Stomach (tissue), 4 donors: Measurements from ENCODE around the gene ARHGAP26.

ENCODE experiments used
- CTCF ChIP-seq, 7 experiments: fragments of 450-650 bp in 4 of 7; fragments of 200-600 bp in 3 of 7; sonication (generic) in 3 of 7; IDR thresholded peaks; one replicate each; pipeline ENCODE4 v1.5.1; 2016 to 2019; ENCODE audit warnings: antibody characterized with exemption in 7 of 7, control low read depth in 2 of 7, mild to moderate bottlenecking in 1 of 7
- POLR2A ChIP-seq, 4 donors: fragments of 450-650 bp; IDR thresholded peaks; one replicate each; pipeline ENCODE4 v1.6.1; 2016; ENCODE audit warnings: antibody characterized with exemption in 4 of 4, control low read depth in 2 of 4, mild to moderate bottlenecking in 1 of 4, moderate library complexity in 1 of 4

DNA sequence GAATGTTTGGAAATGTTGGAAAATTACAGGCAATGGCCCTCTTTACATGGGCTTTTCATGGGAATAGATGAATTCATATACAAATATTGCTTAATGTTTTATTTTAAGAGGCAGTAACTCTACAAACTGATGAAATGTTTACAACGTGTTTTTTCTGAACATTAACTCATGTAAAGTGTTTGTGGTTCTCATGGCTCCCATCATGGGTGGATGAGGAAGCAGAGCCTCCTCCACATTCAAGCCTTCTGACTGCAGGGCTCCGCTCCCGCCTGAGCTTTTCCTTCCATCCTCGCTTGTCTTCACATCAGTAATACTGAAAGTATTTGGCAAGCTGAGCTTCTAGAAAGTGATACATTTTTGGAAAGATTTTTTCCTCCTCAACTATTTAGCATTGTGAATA lies 204.2 kb downstream of the ARHGAP26 start:
- no peak for TF ChIP-seq CTCF (IDR thresholded peaks at IDR 0.05)
- TF ChIP-seq POLR2A (IDR thresholded peaks at IDR 0.05): no peak
